Neuronal stem cell (in vitro differentiated cells): ENCODE results near the gene SHROOM1.
"Not testable (repeated sequence)": the region's sequence is repeated elsewhere in the genome, so short reads cannot be mapped to it uniquely, and the experiment has no call there.

Experiments
- DNase-seq: peaks from one replicate; pipeline ENCODE4 v3.0.0-alpha.2; 2013; ENCODE audit warnings: low spot score
- H2AFZ ChIP-seq: one replicate; pipeline ENCODE4 v1.6.1; 2013; ENCODE audit warnings: mild to moderate bottlenecking, low read length, inconsistent platforms
- H2AK5ac ChIP-seq: 2 replicates; pipeline ENCODE4 v1.6.1; 2013; ENCODE audit warnings: low read depth, mild to moderate bottlenecking, inconsistent platforms, low read length, moderate library complexity, mixed read lengths
- H2BK120ac ChIP-seq: 2 replicates; pipeline ENCODE4 v1.6.1; 2013; ENCODE audit warnings: low read depth, mild to moderate bottlenecking, inconsistent platforms, low read length, moderate library complexity, mixed read lengths
- H2BK12ac ChIP-seq: one replicate; pipeline ENCODE4 v1.6.1; 2013; ENCODE audit warnings: low read length, inconsistent platforms
- H2BK15ac ChIP-seq: 2 replicates; pipeline ENCODE4 v1.6.1; 2013; ENCODE audit warnings: mild to moderate bottlenecking, low read length, inconsistent platforms, mixed read lengths
- H2BK5ac ChIP-seq: one replicate; pipeline ENCODE4 v1.6.1; 2013; ENCODE audit warnings: inconsistent platforms, mild to moderate bottlenecking, low read length, moderate library complexity
- H3K14ac ChIP-seq: one replicate; pipeline ENCODE4 v1.6.1; 2013; ENCODE audit warnings: low read length, inconsistent platforms
- H3K18ac ChIP-seq: 2 replicates; pipeline ENCODE4 v1.6.1; 2013; ENCODE audit warnings: low read length, inconsistent platforms
- H3K23ac ChIP-seq: 2 replicates; pipeline ENCODE4 v1.6.1; 2013; ENCODE audit warnings: low read depth, mild to moderate bottlenecking, mixed read lengths, low read length, inconsistent platforms; ENCODE audit not compliant: poor library complexity
- H3K27ac ChIP-seq: replicated peaks from 3 replicates; pipeline ENCODE4 v1.5.1; 2013; ENCODE audit warnings: low read length, inconsistent platforms
- H3K27me3 ChIP-seq, 3 experiments: 2 replicates each; pipeline ENCODE4 v1.6.1; 2013; ENCODE audit warnings: low read length in 3 of 3, mild to moderate bottlenecking in 2 of 3, inconsistent platforms in 1 of 3, low read depth in 1 of 3, mixed read lengths in 1 of 3, moderate library complexity in 1 of 3; ENCODE audit not compliant: control insufficient read depth in 3 of 3, insufficient read depth in 3 of 3
- H3K36me3 ChIP-seq, 2 donors: replicated peaks in 1 of 2; 2 replicates each; pipeline ENCODE4 v1.6.1; 2013; ENCODE audit warnings: low read length in 2 of 2; ENCODE audit not compliant: control insufficient read depth in 2 of 2, insufficient read depth in 2 of 2
- H3K4ac ChIP-seq: 2 replicates; pipeline ENCODE4 v1.6.1; 2013; ENCODE audit warnings: inconsistent platforms, mild to moderate bottlenecking, low read length, moderate library complexity
- H3K4me1 ChIP-seq, 2 donors: 1 replicate in 1 of 2; 2 replicates in 1 of 2; pipeline ENCODE4 v1.6.1; 2013; ENCODE audit warnings: low read length in 2 of 2, low read depth in 1 of 2; ENCODE audit not compliant: control insufficient read depth in 2 of 2, insufficient read depth in 1 of 2
- H3K4me2 ChIP-seq: one replicate; pipeline ENCODE4 v1.6.1; 2013; ENCODE audit warnings: mild to moderate bottlenecking, low read length, inconsistent platforms; ENCODE audit not compliant: insufficient read depth, poor library complexity, severe bottlenecking
- H3K4me3 ChIP-seq, 2 donors: 2 replicates each; pipeline ENCODE4 v1.5.1; 2013; ENCODE audit warnings: low read length in 2 of 2, mild to moderate bottlenecking in 2 of 2, inconsistent platforms in 1 of 2, moderate library complexity in 1 of 2
- H3K79me1 ChIP-seq: one replicate; pipeline ENCODE4 v1.6.1; 2013; ENCODE audit warnings: low read depth, mild to moderate bottlenecking, inconsistent platforms, low read length, moderate library complexity
- H3K9ac ChIP-seq: one replicate; pipeline ENCODE4 v1.6.1; 2013; ENCODE audit warnings: mild to moderate bottlenecking, low read depth, low read length, inconsistent platforms; ENCODE audit not compliant: poor library complexity
- H3K9me3 ChIP-seq, 2 donors: replicated peaks in 1 of 2; 2 replicates each; pipeline versions ENCODE3 to v1.6.1; 2013; ENCODE audit warnings: low read length in 2 of 2, mild to moderate bottlenecking in 2 of 2, inconsistent platforms in 1 of 2, low read depth in 1 of 2, mixed read lengths in 1 of 2, moderate library complexity in 1 of 2; ENCODE audit not compliant: control insufficient read depth in 2 of 2, insufficient read depth in 1 of 2
- H4K8ac ChIP-seq: one replicate; pipeline ENCODE4 v1.6.1; 2013; ENCODE audit warnings: low read depth, mild to moderate bottlenecking, inconsistent platforms, low read length, moderate library complexity
- H4K91ac ChIP-seq: one replicate; pipeline ENCODE4 v1.6.1; 2013; ENCODE audit warnings: low read length, low read depth, mild to moderate bottlenecking, inconsistent platforms; ENCODE audit not compliant: poor library complexity
- WGBS, 2 donors: extraction: QIAGEN DNeasy Blood & Tissue Kit; methylation state at CpG; one replicate each; pipeline ENCODE4 v1.1.7; 2013; ENCODE audit warnings: missing lambda C conversion rate in 2 of 2, mixed read lengths in 1 of 2; ENCODE audit not compliant: insufficient read length in 2 of 2, insufficient replicate concordance in 1 of 2; ENCODE audit errors: extremely low coverage in 2 of 2; 5-methylcytosine and 5-hydroxymethylcytosine counted together

Gene SHROOM1

GRCh38 chr5:132808448-132808847 lies 22.0 kb downstream of the SHROOM1 start:
- H3K9me3 ChIP-seq, result no peaks in the 10 kb centered on the region
- H3K18ac ChIP-seq, result no peak overlapping the region
- H3K4me3 ChIP-seq, result no peak overlapping the region
- no peak overlapping the region for H2BK12ac ChIP-seq
- DNase-seq, result no peak
- no CpG with 5 or more reads among the region's 2 CpGs for WGBS, 2 donors
- H2BK15ac ChIP-seq, result no peak overlapping the region
- H3K79me1 ChIP-seq, result no peaks in the 10 kb centered on the region
- no peak overlapping the region for H4K91ac ChIP-seq
- no peak overlapping the region for H2AFZ ChIP-seq
- no peak overlapping the region for H3K9ac ChIP-seq
- H3K4me2 ChIP-seq, result no peak overlapping the region
- no peak overlapping the region for H2AK5ac ChIP-seq
- no peak overlapping the region for H3K27ac ChIP-seq
- H2BK120ac ChIP-seq, result no peak overlapping the region
- H2BK5ac ChIP-seq, result no peak overlapping the region
- H3K14ac ChIP-seq, result no peak overlapping the region
- H3K27me3 ChIP-seq, result peaks cover 4 to 50% (median 22%) of the 10 kb centered on the region in 3 experiments
- no peak overlapping the region for H3K4ac ChIP-seq
- no peak overlapping the region for H4K8ac ChIP-seq
- H3K36me3 ChIP-seq, result no peaks in the 10 kb centered on the region
- H3K23ac ChIP-seq, result no peak overlapping the region
- H3K4me1 ChIP-seq, result peaks cover 5 to 6% of the 10 kb centered on the region in 2 donors

GRCh38 chr5:132807163-132807838 lies 23.1 kb downstream of the SHROOM1 start:
- Histone ChIP-seq H3K18ac (no peak overlapping the region), H3K23ac (no peak overlapping the region), H3K9me3 (no peaks in the 10 kb centered on the region), H3K4ac (no peak overlapping the region), H3K4me3 (no peak overlapping the region), H3K36me3 (no peaks in the 10 kb centered on the region), H2AK5ac (no peak overlapping the region), H4K91ac (no peak overlapping the region), H4K8ac (no peak overlapping the region), H3K27ac (no peak overlapping the region), H3K4me2 (no peak overlapping the region), H2BK5ac (no peak overlapping the region), H2AFZ (peak overlapping the region; percentile 73), H2BK15ac (no peak overlapping the region), H2BK12ac (no peak overlapping the region), H3K14ac (no peak overlapping the region), H3K9ac (no peak overlapping the region), H3K27me3 (peaks cover 0 to 46% (median 11%) of the 10 kb centered on the region in 3 experiments), H2BK120ac (no peak overlapping the region), H3K4me1 (peaks cover 5 to 6% of the 10 kb centered on the region in 2 donors), H3K79me1 (no peaks in the 10 kb centered on the region)
- no peak for DNase-seq
- no CpG with 5 or more reads among the region's 12 CpGs for WGBS, 2 donors

DNA sequence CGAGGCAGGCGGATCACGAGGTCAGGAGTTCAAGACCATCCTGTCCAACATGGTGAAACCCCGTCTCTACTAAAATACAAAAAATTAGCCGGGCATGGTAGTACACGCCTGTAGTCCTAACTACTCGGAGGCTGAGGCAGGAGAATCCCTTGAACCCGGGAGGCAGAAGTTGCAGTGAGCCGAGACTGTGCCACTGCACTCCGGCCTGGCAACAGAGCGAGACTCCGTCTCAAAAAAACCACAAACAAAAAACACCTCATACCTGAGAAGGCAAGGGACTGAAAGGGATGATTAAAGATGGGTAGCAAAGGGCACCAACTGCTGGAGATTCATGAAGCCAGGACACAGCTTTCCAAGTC lies 23.7 kb downstream of the SHROOM1 start:
- not testable (repeated sequence) for H3K4me2 ChIP-seq, H2BK5ac ChIP-seq, DNase-seq, H3K4me1 ChIP-seq, H3K79me1 ChIP-seq, H2BK12ac ChIP-seq, H3K18ac ChIP-seq, H3K27ac ChIP-seq, H4K8ac ChIP-seq, H3K9ac ChIP-seq, H3K14ac ChIP-seq, H3K23ac ChIP-seq, H4K91ac ChIP-seq, H2BK120ac ChIP-seq, H3K36me3 ChIP-seq, H3K9me3 ChIP-seq, H2BK15ac ChIP-seq, H3K4me3 ChIP-seq, H3K4ac ChIP-seq, H2AK5ac ChIP-seq
- Histone ChIP-seq H2AFZ (peak overlapping the region; percentile 73), H3K27me3 (peaks cover 0 to 45% (median 6%) of the 10 kb centered on the region in 3 experiments)
- no CpG with 5 or more reads among the region's 12 CpGs for whole genome bisulfite sequencing, 2 donors

GRCh38 chr5:132805872-132806271 lies 24.6 kb downstream of the SHROOM1 start:
- not testable (repeated sequence) for H3K36me3 ChIP-seq, H3K4me3 ChIP-seq
- peaks cover 0 to 45% (median 0%) of the 10 kb centered on the region in 3 experiments for H3K27me3 ChIP-seq

More at GRCh38 chr5:132805872-132806271, 24.6 kb downstream of the SHROOM1 start:
- not testable (repeated sequence) for H3K27ac ChIP-seq, H2BK12ac ChIP-seq, H2BK15ac ChIP-seq, H2AFZ ChIP-seq, DNase-seq, H4K8ac ChIP-seq, H2AK5ac ChIP-seq, H3K23ac ChIP-seq, H2BK5ac ChIP-seq, H2BK120ac ChIP-seq, H3K9me3 ChIP-seq, H4K91ac ChIP-seq, H3K79me1 ChIP-seq, H3K4me1 ChIP-seq, H3K14ac ChIP-seq, H3K4me2 ChIP-seq, H3K18ac ChIP-seq, H3K9ac ChIP-seq, H3K4ac ChIP-seq
- WGBS, 2 donors, result no CpG with 5 or more reads among the region's 6 CpGs
